Ishikawa (cell line): Measurements from ENCODE around the gene RTN3.

Source experiments
- CEBPB ChIP-seq: IDR thresholded peaks from 2 replicates; pipeline ENCODE4 v1.6.1; 2012
- EGR1 ChIP-seq: IDR thresholded peaks from 2 replicates; pipeline ENCODE4 v1.6.1; 2012
- EP300 ChIP-seq: IDR thresholded peaks from 2 replicates; pipeline ENCODE4 v1.6.1; 2012; ENCODE audit warnings: borderline replicate concordance
- FOXM1 ChIP-seq: IDR thresholded peaks from 2 replicates; pipeline ENCODE4 v1.6.1; 2012; ENCODE audit warnings: low read depth, borderline replicate concordance
- MAX ChIP-seq: IDR thresholded peaks from 2 replicates; pipeline ENCODE4 v1.6.1; 2012
- NFIC ChIP-seq: IDR thresholded peaks from 2 replicates; pipeline ENCODE4 v1.6.1; 2012
- RAD21 ChIP-seq: IDR thresholded peaks from 2 replicates; pipeline ENCODE4 v1.6.1; 2012; ENCODE audit warnings: low read depth
- REST ChIP-seq: IDR thresholded peaks from 2 replicates; pipeline ENCODE4 v1.6.1; 2012; ENCODE audit warnings: low read depth, mild to moderate bottlenecking
- TAF1 ChIP-seq: IDR thresholded peaks from 2 replicates; pipeline ENCODE4 v1.6.1; 2012; ENCODE audit warnings: low read depth, mild to moderate bottlenecking
- TCF12 ChIP-seq: IDR thresholded peaks from 2 replicates; pipeline ENCODE4 v1.6.1; 2012; ENCODE audit warnings: low read depth
- TEAD4 ChIP-seq: IDR thresholded peaks from 2 replicates; pipeline ENCODE4 v1.6.1; 2012
- USF1 ChIP-seq: IDR thresholded peaks from 2 replicates; pipeline ENCODE4 v1.6.1; 2012
- YY1 ChIP-seq: IDR thresholded peaks from 2 replicates; pipeline ENCODE4 v1.6.1; 2012; ENCODE audit warnings: low read depth

GRCh38 chr11:63671322-63672155 is 9.8 kb upstream of the RTN3 start, which contains the start of gene ATL3:
- TF ChIP-seq EP300 (no peak; the same call in 1 of the 2 replicates), CEBPB (no peak), YY1 (peak; percentile 49), TEAD4 (peak; percentile 66), REST (no peak), EGR1 (no peak), RAD21 (no peak), TAF1 (no peak), USF1 (peak; percentile 59), MAX (peak; percentile 100), NFIC (peak; percentile 60; the same call in 1 of the 2 replicates), FOXM1 (no peak), TCF12 (peak; percentile 86)
